Naive B cell (primary cell): ENCODE results near the gene ARRB1. TPM values are rescaled to one million over a fixed set of nuclear protein-coding genes. Genes with fewer than 3 reads are reported as not detected.
A peak's percentile ranks its signal among the peaks of the same experiment; 100 is the strongest.
"Not testable (repeated sequence)": the region's sequence is repeated elsewhere in the genome, so short reads cannot be mapped to it uniquely, and the experiment has no call there.

Source experiments
- ATAC-seq, 2 donors: fragments of 150-1000 bp; cut with Tn5 transposase; 2 replicates each; pipeline ENCODE4 v1.10.0; 2021; ENCODE audit warnings: low read depth in 2 of 2, mild to moderate bottlenecking in 2 of 2, moderate library complexity in 2 of 2
- DNase-seq: peaks from one replicate; pipeline ENCODE4 v3.0.0; 2022
- H3K27ac Mint-ChIP-seq, 6 donors: one replicate each; pipeline ENCODE4 v1.8.0; 2020 to 2022; ENCODE audit warnings: mild to moderate bottlenecking in 6 of 6, mixed read lengths in 6 of 6, moderate library complexity in 5 of 6, inconsistent platforms in 2 of 6
- H3K27me3 Mint-ChIP-seq, 3 donors: one replicate each; pipeline ENCODE4 v1.8.0; 2021 to 2022; ENCODE audit warnings: mixed read lengths in 3 of 3, mild to moderate bottlenecking in 1 of 3
- H3K36me3 Mint-ChIP-seq, 2 donors: one replicate each; pipeline ENCODE4 v1.8.0; 2020 to 2022; ENCODE audit warnings: mixed read lengths in 2 of 2, inconsistent platforms in 1 of 2, mild to moderate bottlenecking in 1 of 2
- H3K4me1 Mint-ChIP-seq, 3 donors: one replicate each; pipeline ENCODE4 v1.8.0; 2020 to 2022; ENCODE audit warnings: mixed read lengths in 3 of 3, inconsistent platforms in 1 of 3, mild to moderate bottlenecking in 1 of 3, moderate library complexity in 1 of 3
- H3K4me3 Mint-ChIP-seq, 8 donors: one replicate each; pipeline ENCODE4 v1.8.0; 2020 to 2022; ENCODE audit warnings: mild to moderate bottlenecking in 8 of 8, mixed read lengths in 8 of 8, moderate library complexity in 8 of 8, inconsistent platforms in 2 of 8
- H3K9me3 Mint-ChIP-seq, 7 donors: one replicate each; pipeline ENCODE4 v1.8.0; 2020 to 2022; ENCODE audit warnings: mixed read lengths in 7 of 7, mild to moderate bottlenecking in 5 of 7, inconsistent platforms in 2 of 7, moderate library complexity in 1 of 7
- polyA plus RNA-seq, 6 donors: library from polyadenylated mRNA; unstranded; fragments of 300-500 nt; fragmentation: Illumina TruSeq; gene quantifications; one replicate each; pipeline ENCODE4 v1.2.3, GENCODE V29; 2021; ENCODE audit warnings: low read depth in 6 of 6

ARRB1 gene
- polyA plus RNA-seq, 6 donors from 2014 or later, result 0.42 to 1.2 (median 0.61) TPM; not detected in 1

DNA sequence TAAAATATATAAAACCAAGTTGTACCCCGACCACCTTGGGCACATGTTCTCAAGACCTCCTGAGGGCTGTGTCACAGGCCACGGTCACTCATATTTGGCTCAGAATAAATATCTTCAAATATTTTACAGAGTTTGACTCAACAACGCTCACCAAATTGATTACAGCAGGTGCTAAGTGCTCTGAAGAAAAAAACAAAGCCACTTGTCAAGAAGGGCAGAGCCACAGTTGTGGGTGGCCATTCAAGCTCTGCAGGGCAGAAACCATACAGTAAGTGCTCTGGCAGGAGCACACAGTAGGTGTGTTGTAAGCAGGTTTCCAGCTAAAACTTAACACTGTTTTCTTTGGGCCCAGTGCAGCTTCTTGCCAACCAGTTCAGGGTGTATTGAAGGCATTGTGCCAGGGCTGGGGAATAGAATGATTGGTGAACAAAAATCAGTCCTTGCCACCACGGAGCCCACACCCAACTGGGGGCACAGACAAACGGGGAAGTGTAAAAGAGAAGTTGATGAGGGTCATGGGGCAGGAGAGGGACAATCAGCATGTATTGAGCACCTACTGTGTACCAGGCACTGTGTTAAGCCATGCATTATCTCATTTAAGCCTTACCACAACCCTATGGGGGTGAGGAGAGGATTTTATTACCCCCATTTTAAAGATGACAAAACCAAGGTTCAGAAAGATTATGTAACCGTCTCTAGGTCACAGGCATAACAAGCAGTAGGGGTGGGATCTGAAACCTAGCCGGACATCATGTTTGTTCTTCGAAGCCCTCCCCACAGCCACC, 18.2 kb downstream of the ARRB1 start:
- Mint-ChIP-seq H3K9me3 (peaks cover 0 to 3% (median 0%) of the 10 kb centered on the region in 7 donors), H3K4me1 (peaks cover 0 to 19% (median 6%) of the 10 kb centered on the region in 3 donors), H3K36me3 (no peaks in the 10 kb centered on the region), H3K27me3 (no peaks in the 10 kb centered on the region), H3K27ac (no peak overlapping the region), H3K4me3 (no peak overlapping the region)
- ATAC-seq (no peak), DNase-seq (no peak)

DNA sequence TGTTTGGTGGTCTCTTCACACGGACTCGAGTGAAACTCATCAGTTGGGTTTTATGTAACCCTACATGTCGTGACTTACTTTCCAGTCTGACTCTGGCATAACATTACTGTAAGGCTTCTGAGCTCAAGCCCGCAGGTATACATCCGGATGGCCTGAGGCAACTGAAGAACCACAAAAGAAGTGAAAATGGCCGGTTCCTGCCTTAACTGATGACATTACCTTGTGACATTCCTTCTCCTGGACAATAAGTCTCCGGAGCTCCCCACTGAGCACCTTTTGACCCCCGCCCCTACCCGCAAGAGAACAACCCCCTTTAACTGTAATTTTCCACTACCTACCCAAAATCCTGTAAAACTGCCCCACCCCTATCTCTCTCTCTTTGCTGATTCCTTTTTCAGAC, 19.7 kb downstream of the ARRB1 start:
- not testable (repeated sequence) for H3K9me3 Mint-ChIP-seq, ATAC-seq, DNase-seq, H3K27me3 Mint-ChIP-seq, H3K36me3 Mint-ChIP-seq, H3K27ac Mint-ChIP-seq, H3K4me3 Mint-ChIP-seq
- H3K4me1 Mint-ChIP-seq, result peaks cover 0 to 15% (median 0%) of the 10 kb centered on the region in 3 donors

DNA sequence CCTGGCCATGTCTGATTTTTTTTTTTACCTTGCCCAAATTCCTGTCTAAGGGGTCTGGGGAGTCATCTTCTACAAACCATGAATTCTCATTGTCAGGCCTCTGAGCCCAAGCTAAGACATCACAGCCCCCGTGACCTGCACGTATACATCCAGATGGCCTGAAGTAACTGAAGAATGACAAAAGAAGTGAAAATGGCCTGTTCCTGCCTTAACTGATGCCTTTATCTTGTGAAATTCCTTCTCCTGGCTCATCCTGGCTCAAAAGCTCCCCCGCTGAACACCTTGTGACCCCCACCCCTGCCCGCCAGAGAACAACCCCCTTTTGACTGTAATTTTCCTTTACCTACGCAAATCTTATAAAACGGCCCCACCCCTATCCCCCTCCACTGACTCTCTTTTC, 20.2 kb downstream of the ARRB1 start:
- ATAC-seq, H3K9me3 Mint-ChIP-seq, H3K4me3 Mint-ChIP-seq, H3K27me3 Mint-ChIP-seq, H3K36me3 Mint-ChIP-seq, H3K27ac Mint-ChIP-seq, DNase-seq: not testable (repeated sequence)
- peaks cover 0 to 15% (median 0%) of the 10 kb centered on the region in 3 donors for H3K4me1 Mint-ChIP-seq

DNA sequence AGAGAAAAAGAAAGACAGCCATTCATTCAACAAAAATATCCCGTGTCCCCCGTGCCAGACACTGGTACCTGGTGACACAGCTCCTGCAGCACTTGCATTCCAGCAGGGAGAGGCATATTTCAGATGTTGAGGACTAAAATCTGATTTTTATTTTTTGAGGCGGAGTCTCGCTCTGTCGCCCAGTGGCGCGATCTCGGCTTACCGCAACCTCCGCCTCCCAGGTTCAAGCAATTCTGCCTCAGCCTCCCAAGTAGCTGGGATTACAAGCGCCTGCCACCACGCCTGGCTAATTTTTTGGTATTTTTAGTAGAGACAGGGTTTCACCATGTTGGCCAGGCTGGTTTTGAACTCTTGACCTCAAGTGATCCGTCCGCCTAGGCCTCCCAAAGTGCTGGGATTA, 20.6 kb downstream of the ARRB1 start:
- not testable (repeated sequence) for H3K27ac Mint-ChIP-seq, H3K4me3 Mint-ChIP-seq, ATAC-seq, H3K27me3 Mint-ChIP-seq, H3K9me3 Mint-ChIP-seq, DNase-seq, H3K36me3 Mint-ChIP-seq
- H3K4me1 Mint-ChIP-seq, result peaks cover 0 to 15% (median 0%) of the 10 kb centered on the region in 3 donors

DNA sequence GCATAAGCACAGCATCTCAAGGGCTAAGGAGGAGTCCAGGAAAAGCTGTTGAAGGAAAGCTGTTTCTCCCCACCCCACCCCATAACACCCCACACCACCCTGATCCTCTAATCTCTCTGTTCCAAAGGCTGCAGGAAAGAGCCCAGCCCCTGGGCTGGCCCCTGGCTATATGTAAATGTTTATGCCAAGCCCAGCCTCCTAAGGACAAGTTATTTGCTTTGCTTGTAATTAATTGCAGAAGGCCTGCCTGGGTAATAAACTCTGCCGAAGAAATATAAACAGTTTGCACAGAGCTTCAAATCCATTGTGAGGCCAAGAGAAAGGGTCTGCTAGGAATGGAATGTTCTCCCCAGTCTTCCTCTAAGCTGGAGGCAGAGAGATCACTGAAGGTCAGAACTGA, 21.2 kb downstream of the ARRB1 start:
- no peaks in the 10 kb centered on the region for H3K36me3 Mint-ChIP-seq
- ATAC-seq (no peak), DNase-seq (no peak)
- peaks cover 0 to 15% (median 0%) of the 10 kb centered on the region in 3 donors for H3K4me1 Mint-ChIP-seq
- no peaks in the 10 kb centered on the region for H3K27me3 Mint-ChIP-seq
- H3K27ac Mint-ChIP-seq, result no peak overlapping the region
- peaks cover 0 to 3% (median 0%) of the 10 kb centered on the region in 7 donors for H3K9me3 Mint-ChIP-seq
- H3K4me3 Mint-ChIP-seq, result peak overlapping the region in 1 of 8 donors; percentile 22

DNA sequence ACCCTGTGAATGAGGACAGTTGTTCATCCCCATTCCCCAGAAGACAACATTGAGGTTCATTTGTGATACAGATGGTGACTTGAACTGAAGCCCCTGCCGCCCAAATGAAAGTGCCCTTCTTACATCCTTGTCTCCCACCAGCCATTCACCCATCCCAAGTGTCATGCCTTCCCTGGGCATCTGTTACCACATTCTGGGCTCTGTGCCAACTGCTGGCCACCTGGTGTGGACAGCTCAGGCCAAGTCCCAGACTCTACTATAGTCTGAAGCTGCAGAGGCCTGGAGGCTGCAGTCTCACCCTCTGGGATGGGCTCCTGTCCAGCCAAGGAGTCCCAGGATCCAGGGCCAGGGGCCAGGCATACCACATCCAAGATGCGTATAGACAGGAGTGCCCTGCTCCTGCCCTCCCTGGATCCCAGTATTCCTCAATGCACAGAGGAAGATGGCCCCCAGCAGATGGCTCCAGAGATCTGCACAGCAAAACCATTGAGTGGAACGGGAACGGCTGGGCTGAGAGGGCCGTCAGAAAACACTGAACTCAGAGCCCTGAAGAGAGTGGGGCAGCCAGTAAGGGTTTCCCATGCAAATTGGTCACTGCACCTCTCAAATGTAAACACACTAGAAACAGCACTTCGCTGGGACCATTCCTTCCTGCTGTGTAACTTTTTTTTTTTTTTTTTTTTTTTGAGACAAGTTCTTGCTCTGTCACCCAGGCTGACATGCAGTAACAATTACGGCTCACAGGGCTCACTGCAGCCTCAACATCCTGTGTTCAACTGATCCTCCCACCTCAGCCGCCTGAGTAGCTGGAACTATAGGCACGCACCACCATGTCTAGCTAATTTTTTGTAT, 22.8 kb downstream of the ARRB1 start:
- H3K4me1 Mint-ChIP-seq, result peaks cover 0 to 15% (median 0%) of the 10 kb centered on the region in 3 donors
- ATAC-seq, result peak; percentile 35 to 47
- no peak for DNase-seq
- H3K27me3 Mint-ChIP-seq, result no peaks in the 10 kb centered on the region
- H3K4me3 Mint-ChIP-seq, result peak overlapping the region in 1 of 8 donors; percentile 39
- peaks cover 0 to 3% (median 0%) of the 10 kb centered on the region in 7 donors for H3K9me3 Mint-ChIP-seq
- H3K36me3 Mint-ChIP-seq, result no peaks in the 10 kb centered on the region
- peak overlapping the region in 2 of 6 donors; percentile 47 to 83 for H3K27ac Mint-ChIP-seq

DNA sequence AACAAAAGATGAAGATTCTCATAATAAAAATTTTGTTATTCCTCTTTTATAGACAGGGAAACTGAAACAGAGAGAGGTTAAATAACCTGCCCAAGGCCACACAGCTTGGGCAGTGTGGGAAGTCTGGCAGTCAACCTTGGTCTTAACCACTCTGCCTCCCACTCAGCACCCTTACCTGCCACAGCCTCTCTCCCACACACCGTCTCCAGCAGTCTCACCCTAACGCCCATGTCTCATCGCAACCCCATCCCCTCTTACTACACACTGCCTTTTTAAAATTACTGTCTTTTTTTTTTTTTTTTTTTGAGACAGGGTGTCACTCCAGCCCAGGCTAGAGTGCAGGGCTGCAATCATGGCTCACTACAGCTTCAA, 25.0 kb downstream of the ARRB1 start:
- ATAC-seq (no peak), DNase-seq (no peak)
- Mint-ChIP-seq H3K36me3 (no peaks in the 10 kb centered on the region), H3K4me1 (peaks cover 0 to 15% (median 2%) of the 10 kb centered on the region in 3 donors), H3K27ac (no peak overlapping the region), H3K9me3 (no peaks in the 10 kb centered on the region), H3K4me3 (peak overlapping the region in 1 of 8 donors; percentile 53), H3K27me3 (no peaks in the 10 kb centered on the region)

DNA sequence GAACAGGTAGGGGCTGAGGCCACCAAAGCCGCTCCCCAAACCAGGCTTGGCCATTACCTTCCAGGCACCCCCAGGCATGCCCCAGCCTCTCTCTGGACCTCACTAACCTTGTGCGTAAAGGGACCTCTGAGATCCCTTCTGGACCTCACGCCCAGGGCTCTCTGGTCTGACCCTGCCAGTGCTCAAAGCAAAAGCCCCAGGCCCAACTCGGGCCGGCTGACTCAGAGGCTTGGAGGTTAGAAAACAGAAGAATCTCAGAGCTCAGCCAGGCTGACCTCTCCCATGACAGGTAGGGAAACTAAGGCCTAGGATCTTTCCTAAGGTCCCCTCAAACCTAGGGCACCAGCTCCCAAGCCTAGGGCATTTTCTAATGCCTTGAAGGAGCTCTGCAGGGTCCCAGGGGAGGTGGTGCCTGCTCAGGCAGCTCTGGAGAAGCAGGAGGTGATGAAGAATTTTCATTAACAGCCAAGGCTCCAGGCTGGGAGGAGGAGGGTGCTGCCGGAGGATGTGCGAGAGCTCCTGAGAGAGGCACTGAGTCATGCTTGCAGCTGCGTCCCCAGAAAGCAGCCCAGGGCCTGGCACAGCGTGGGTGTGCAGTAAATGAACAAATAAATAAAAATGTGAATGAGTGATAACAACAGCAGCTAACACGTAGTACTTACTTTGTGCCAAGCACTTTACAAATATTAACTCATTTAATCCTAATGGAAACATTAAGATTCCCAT, 25.6 kb downstream of the ARRB1 start:
- no peak for ATAC-seq
- Mint-ChIP-seq H3K36me3 (no peaks in the 10 kb centered on the region), H3K27ac (peak overlapping the region in 1 of 6 donors; percentile 50), H3K9me3 (no peaks in the 10 kb centered on the region), H3K27me3 (no peaks in the 10 kb centered on the region), H3K4me1 (peaks cover 0 to 15% (median 4%) of the 10 kb centered on the region in 3 donors), H3K4me3 (peak overlapping the region in 1 of 8 donors; percentile 47)
- DNase-seq, result no peak

DNA sequence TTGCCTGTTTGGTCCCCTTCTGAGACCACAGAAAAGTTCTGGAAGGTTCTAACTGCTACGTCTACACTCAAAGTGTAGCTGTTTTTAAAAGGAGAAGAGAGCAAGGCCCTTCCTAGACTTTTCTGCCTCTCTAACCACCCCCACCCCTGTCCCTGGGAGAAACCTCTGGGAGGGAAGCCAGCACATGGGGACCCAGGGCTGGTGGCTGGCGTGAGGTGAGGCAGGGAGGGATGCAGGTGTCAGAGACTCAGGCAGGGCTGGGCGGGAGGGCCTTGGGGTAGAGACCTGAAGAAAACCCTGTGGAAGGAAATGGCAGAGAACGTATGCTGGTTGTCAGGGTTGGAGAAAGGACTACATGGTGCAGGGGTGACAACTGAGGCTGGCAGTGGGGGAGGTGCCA, 26.7 kb downstream of the ARRB1 start:
- ATAC-seq (no peak), DNase-seq (no peak)
- H3K36me3 Mint-ChIP-seq, result no peaks in the 10 kb centered on the region
- H3K27me3 Mint-ChIP-seq, result peaks cover 0 to 2% (median 2%) of the 10 kb centered on the region in 3 donors
- H3K4me1 Mint-ChIP-seq, result peaks cover 0 to 15% (median 4%) of the 10 kb centered on the region in 3 donors
- no peaks in the 10 kb centered on the region for H3K9me3 Mint-ChIP-seq
- no peak overlapping the region for H3K4me3 Mint-ChIP-seq
- peak overlapping the region in 1 of 6 donors; percentile 93 for H3K27ac Mint-ChIP-seq

DNA sequence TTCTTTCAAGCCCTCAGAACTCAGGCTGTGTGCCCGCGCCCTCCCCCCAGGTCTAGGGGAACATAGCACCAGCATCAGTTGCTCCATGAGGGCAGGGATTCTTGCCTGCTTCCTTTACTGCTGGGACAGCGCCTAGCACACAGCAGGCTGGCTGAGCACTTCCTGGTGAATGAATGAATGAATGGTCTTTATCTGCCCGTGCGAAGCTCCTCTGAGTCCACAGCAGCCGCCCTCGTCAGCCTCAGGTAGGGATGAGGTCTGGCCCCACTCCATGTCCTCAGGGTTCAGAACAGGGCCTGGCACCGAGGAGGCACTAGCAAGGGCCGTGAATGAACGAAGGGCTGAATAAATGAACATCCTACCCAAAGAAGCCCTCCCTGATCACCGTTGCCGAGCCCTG, 27.3 kb downstream of the ARRB1 start:
- peaks cover 0 to 7% (median 6%) of the 10 kb centered on the region in 3 donors for H3K27me3 Mint-ChIP-seq
- no peaks in the 10 kb centered on the region for H3K36me3 Mint-ChIP-seq
- DNase-seq, result no peak
- H3K27ac Mint-ChIP-seq, result peak overlapping the region in 2 of 6 donors; percentile 64 to 84
- no peak overlapping the region for H3K4me3 Mint-ChIP-seq
- ATAC-seq, result no peak
- H3K4me1 Mint-ChIP-seq, result peaks cover 0 to 10% (median 4%) of the 10 kb centered on the region in 3 donors
- H3K9me3 Mint-ChIP-seq, result no peaks in the 10 kb centered on the region

DNA sequence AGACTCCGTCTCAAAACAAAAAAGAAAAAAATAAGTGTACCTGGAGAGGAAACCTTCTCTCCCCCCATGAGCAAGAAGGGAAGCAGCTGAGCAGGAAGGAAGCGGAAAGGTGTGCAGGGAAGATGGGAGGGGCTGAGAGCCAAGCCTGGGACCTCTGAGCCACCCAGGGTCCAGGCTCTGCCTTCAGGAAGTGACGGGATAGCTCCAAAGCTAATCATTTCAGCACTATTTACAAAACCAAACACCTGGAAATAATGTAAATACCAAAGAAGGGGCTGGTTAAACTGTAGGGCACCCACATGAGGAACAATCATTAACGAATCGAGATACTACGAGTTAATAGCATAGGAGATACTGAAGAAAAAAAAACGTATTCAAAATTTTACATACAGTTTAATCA, 27.9 kb downstream of the ARRB1 start:
- no peak overlapping the region for H3K4me3 Mint-ChIP-seq
- no peak overlapping the region for H3K27ac Mint-ChIP-seq
- ATAC-seq (no peak), DNase-seq (no peak)
- no peaks in the 10 kb centered on the region for H3K9me3 Mint-ChIP-seq
- H3K27me3 Mint-ChIP-seq, result peaks cover 0 to 7% (median 6%) of the 10 kb centered on the region in 3 donors
- H3K36me3 Mint-ChIP-seq, result no peaks in the 10 kb centered on the region
- H3K4me1 Mint-ChIP-seq, result peaks cover 0 to 5% (median 4%) of the 10 kb centered on the region in 3 donors

DNA sequence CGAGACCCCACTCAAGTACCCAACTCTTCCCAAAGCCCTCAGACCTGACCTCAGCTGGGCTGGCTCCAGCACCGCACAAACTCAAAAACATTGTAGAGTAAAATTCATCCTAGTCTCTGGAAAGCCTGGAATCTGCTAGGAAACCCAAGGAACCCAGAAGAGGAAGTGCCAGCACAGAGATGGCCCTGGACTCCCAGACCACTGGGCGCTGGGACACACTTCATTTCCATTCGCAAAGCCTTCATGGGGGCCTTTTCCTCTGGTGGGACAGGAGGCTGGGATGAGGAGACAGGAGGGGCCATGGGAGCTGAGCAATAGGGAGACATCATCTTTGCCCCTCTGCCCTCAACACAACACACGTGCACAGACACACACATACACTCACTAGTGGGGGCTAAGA, 30.8 kb downstream of the ARRB1 start:
- DNase-seq (no peak), ATAC-seq (no peak)
- H3K27me3 Mint-ChIP-seq, result peaks cover 0 to 7% (median 6%) of the 10 kb centered on the region in 3 donors
- H3K36me3 Mint-ChIP-seq, result no peaks in the 10 kb centered on the region
- no peaks in the 10 kb centered on the region for H3K9me3 Mint-ChIP-seq
- no peak overlapping the region for H3K27ac Mint-ChIP-seq
- no peak overlapping the region for H3K4me3 Mint-ChIP-seq
- peaks cover 0 to 4% (median 0%) of the 10 kb centered on the region in 3 donors for H3K4me1 Mint-ChIP-seq

DNA sequence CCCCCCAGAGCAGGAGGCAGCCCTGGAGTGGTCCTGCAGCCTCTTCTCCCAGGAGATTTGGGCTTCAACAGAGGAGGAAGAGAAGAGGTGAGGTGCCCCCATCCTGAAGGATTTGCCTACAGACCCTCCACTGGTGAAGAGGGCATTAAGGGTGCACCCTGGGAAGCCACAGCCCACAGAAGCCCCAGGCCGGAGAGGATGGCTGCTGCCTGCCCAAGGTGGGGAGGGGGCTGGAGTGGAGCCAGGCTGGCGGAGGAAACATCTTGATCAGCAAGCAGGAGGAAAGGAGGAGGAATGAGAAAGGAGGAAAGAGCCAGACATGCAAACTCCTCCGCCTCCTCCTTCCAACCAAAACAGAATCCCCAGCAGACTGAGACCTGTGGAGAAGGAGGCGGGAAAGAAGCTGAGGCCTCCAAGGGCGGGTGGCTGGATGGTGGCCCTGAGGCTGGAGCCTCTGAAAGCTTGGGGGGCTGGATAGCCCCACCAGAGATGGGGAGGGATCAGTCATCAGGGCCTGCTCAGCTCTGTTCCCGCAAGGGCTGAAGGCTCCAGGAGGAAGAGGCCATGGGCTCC, 31.3 kb downstream of the ARRB1 start:
- DNase-seq (no peak), ATAC-seq (no peak)
- H3K27ac Mint-ChIP-seq, result no peak overlapping the region
- peaks cover 0 to 7% (median 6%) of the 10 kb centered on the region in 3 donors for H3K27me3 Mint-ChIP-seq
- no peaks in the 10 kb centered on the region for H3K36me3 Mint-ChIP-seq
- H3K9me3 Mint-ChIP-seq, result no peaks in the 10 kb centered on the region
- H3K4me3 Mint-ChIP-seq, result no peak overlapping the region
- H3K4me1 Mint-ChIP-seq, result peaks cover 0 to 4% (median 0%) of the 10 kb centered on the region in 3 donors
